CD8-positive, alpha-beta memory T cell (primary cell): ENCODE results near the gene SLC9A5. TPM values are rescaled to one million over a fixed set of nuclear protein-coding genes. Genes with fewer than 3 reads are reported as not detected.

Source experiments
- CTCF ChIA-PET: fragments of 350-600 bp; sonication (Branson Sonifier 250); formaldehyde crosslinking; loops from one replicate; lab custom pipeline; 2021; ENCODE audit warnings: antibody characterized with exemption; lab: Charles Lee
- POLR2A ChIA-PET: fragments of 350-600 bp; sonication (Branson Sonifier 250); formaldehyde crosslinking; loops from one replicate; lab custom pipeline; 2021; ENCODE audit warnings: antibody characterized with exemption; lab: Charles Lee
- DNase-seq, 5 donors: peaks; one replicate each; pipeline versions ENCODE4 v3.0.0 to v3.0.0-alpha.2; 2020 to 2022; ENCODE audit warnings: mixed read lengths in 1 of 5
- H3K27ac ChIP-seq: one replicate; pipeline ENCODE4 v1.7.0; 2013; ENCODE audit warnings: low read depth, mild to moderate bottlenecking, low read length, moderate library complexity
- H3K27me3 ChIP-seq: 2 replicates; pipeline ENCODE4 v1.7.0; 2013; ENCODE audit warnings: low read length, mild to moderate bottlenecking; ENCODE audit not compliant: insufficient read depth, poor library complexity, severe bottlenecking
- H3K36me3 ChIP-seq: 2 replicates; pipeline ENCODE4 v1.7.0; 2013; ENCODE audit warnings: mild to moderate bottlenecking, low read length, moderate library complexity; ENCODE audit not compliant: insufficient read depth
- H3K4me1 ChIP-seq: 2 replicates; pipeline ENCODE4 v1.7.0; 2013; ENCODE audit warnings: mild to moderate bottlenecking, low read length, moderate library complexity; ENCODE audit not compliant: insufficient read depth
- H3K4me3 ChIP-seq: 2 replicates; pipeline ENCODE4 v1.7.0; 2013; ENCODE audit warnings: mild to moderate bottlenecking, low read length
- H3K9me3 ChIP-seq: 2 replicates; pipeline ENCODE4 v1.7.0; 2013; ENCODE audit warnings: mild to moderate bottlenecking, low read length
- H3K27ac Mint-ChIP-seq, 8 donors: one replicate each; pipeline ENCODE4 v1.8.0; 2020 to 2021; ENCODE audit warnings: mixed read lengths in 8 of 8, mild to moderate bottlenecking in 6 of 8, inconsistent platforms in 3 of 8, moderate library complexity in 3 of 8
- H3K27me3 Mint-ChIP-seq, 2 donors: one replicate each; pipeline ENCODE4 v1.8.0; 2020 to 2021; ENCODE audit warnings: mixed read lengths in 2 of 2, mild to moderate bottlenecking in 1 of 2, moderate library complexity in 1 of 2
- H3K36me3 Mint-ChIP-seq, 3 donors: one replicate each; pipeline ENCODE4 v1.8.0; 2020 to 2021; ENCODE audit warnings: mixed read lengths in 3 of 3, inconsistent platforms in 1 of 3, mild to moderate bottlenecking in 1 of 3
- H3K4me1 Mint-ChIP-seq, 3 donors: one replicate each; pipeline ENCODE4 v1.8.0; 2020 to 2021; ENCODE audit warnings: mixed read lengths in 3 of 3, inconsistent platforms in 1 of 3, mild to moderate bottlenecking in 1 of 3
- H3K4me3 Mint-ChIP-seq, 7 donors: one replicate each; pipeline ENCODE4 v1.8.0; 2020 to 2021; ENCODE audit warnings: mixed read lengths in 7 of 7, mild to moderate bottlenecking in 6 of 7, moderate library complexity in 4 of 7, inconsistent platforms in 2 of 7
- H3K9me3 Mint-ChIP-seq, 5 donors: one replicate each; pipeline ENCODE4 v1.8.0; 2020 to 2022; ENCODE audit warnings: mixed read lengths in 5 of 5, mild to moderate bottlenecking in 3 of 5, moderate library complexity in 2 of 5, inconsistent platforms in 1 of 5
- polyA plus RNA-seq: library from polyadenylated mRNA; unstranded; fragments of 300-500 nt; fragmentation: Illumina TruSeq; gene quantifications from one replicate; pipeline ENCODE4 v1.2.3, GENCODE V29; 2021
- total RNA-seq, 2 experiments: library from RNA; stranded (reverse); gene quantifications; one replicate each; pipeline ENCODE4 v1.2.3, GENCODE V29; 2021

The SLC9A5 gene
- total and polyA plus RNA-seq, 3 experiments from 2014 or later, result 5.2 TPM; not detected in 1

DNA sequence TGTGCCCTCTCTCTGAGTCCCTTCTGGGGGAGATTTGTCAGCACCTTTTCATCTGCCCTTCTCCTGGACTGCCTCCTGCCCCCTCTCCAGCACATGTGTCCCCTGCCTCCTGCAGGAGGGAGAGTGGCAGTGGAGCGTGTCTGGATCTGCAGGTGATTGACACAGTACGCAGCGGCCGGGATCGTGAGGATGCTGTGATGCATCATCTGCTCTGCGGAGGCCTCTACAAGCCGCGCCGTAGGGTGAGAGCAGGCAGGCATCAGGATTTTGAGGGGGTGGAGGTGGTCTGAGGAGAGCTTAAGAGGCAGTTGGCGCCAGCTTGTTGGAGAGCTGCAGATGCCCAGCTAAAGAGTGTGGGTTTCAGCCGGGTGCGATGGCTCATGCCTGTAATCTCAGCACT is 10.9 kb downstream of the SLC9A5 start:
- Histone ChIP-seq H3K4me3 (no peak overlapping the region), H3K9me3 (no peaks in the 10 kb centered on the region), H3K36me3 (no peaks in the 10 kb centered on the region), H3K27me3 (no peaks in the 10 kb centered on the region), H3K4me1 (no peaks in the 10 kb centered on the region), H3K27ac (no peak overlapping the region)
- Mint-ChIP-seq H3K4me3 (no peak overlapping the region), H3K36me3 (no peaks in the 10 kb centered on the region), H3K4me1 (no peaks in the 10 kb centered on the region), H3K27ac (peak overlapping the region in 1 of 8 donors; percentile 4), H3K27me3 (peaks cover 16 to 33% of the 10 kb centered on the region in 2 donors), H3K9me3 (no peaks in the 10 kb centered on the region)
- CTCF ChIA-PET, result interaction anchor here (0.9 to 1.7 kb wide), 4 partner anchors 9 to 104 kb away, joined by 3 to 4 read pairs (median 4); no protein-coding TSS in a partner anchor
- no peak for DNase-seq
- POLR2A ChIA-PET, result no interaction called here

DNA sequence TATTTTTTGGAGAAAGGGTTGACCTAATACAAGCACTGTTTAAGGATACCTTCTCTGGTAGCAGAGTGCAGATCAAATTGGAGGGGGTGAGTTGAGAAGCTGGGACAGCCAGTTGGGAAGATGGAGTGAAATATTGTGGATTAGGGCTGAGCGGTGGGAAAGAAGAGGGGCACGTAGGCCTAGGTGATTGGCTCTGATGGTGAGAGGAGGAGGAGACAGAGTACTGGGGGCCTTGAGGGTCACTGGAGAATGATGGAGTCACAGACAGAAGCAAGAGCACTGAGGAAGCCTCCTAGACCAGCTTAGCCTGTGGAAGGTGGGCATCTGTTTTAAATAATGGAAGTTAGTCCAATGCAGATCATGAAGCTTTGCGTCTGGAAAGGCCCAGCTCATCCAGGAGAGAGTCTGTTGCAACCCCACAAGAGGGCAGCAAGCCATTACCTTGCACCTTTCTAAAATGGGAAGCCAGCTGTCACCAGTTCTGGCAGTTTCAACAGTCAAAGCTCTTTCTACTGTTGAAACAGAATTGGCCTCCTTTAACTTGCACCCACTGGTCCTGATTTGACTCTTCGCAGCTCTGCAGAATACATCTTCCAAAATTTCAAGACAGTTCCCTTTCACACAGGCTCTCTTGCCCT is 11.8 kb downstream of the SLC9A5 start:
- ChIA-PET POLR2A (no interaction called here), CTCF (interaction anchor here (1.0 to 1.4 kb wide), 4 partner anchors 10 to 35 kb away, joined by 3 to 4 read pairs (median 3); partner anchors contain the start of gene TMEM208)
- Mint-ChIP-seq H3K9me3 (no peaks in the 10 kb centered on the region), H3K27ac (peak overlapping the region in 1 of 8 donors; percentile 61), H3K4me1 (no peaks in the 10 kb centered on the region), H3K36me3 (no peaks in the 10 kb centered on the region), H3K27me3 (peaks cover 16 to 33% of the 10 kb centered on the region in 2 donors), H3K4me3 (peak overlapping the region in 1 of 7 donors; percentile 10)
- H3K9me3 ChIP-seq, result no peaks in the 10 kb centered on the region
- no peaks in the 10 kb centered on the region for H3K4me1 ChIP-seq
- no peak overlapping the region for H3K27ac ChIP-seq
- no peaks in the 10 kb centered on the region for H3K36me3 ChIP-seq
- H3K27me3 ChIP-seq, result no peaks in the 10 kb centered on the region
- peak in 1 of 5 donors; percentile 14 for DNase-seq
- H3K4me3 ChIP-seq, result no peak overlapping the region

DNA sequence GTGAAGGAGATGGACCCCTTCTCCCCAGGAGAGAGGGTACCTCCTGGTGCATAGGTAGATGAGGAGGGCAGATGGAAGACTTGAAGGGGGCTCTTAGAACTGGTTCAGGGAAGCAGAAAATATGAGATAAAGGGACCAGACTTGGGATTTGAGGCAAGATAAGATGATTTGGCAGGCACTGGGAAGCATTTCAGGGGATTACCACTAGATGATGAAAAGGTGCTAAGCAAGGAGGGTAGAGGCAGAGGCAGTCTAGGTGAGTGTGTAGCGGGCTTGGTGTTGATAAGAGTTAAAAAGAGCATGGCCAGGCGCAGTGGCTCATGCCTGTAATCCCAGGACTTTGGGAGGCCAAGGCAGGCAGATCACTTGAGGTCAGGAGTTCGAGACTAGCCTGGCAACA is 14.4 kb downstream of the SLC9A5 start:
- no peak overlapping the region for H3K27ac ChIP-seq
- no peaks in the 10 kb centered on the region for H3K27me3 ChIP-seq
- Mint-ChIP-seq H3K4me1 (no peaks in the 10 kb centered on the region), H3K27ac (no peak overlapping the region), H3K27me3 (peaks cover 7 to 30% of the 10 kb centered on the region in 2 donors), H3K36me3 (no peaks in the 10 kb centered on the region), H3K4me3 (no peak overlapping the region), H3K9me3 (no peaks in the 10 kb centered on the region)
- no peaks in the 10 kb centered on the region for H3K36me3 ChIP-seq
- H3K9me3 ChIP-seq, result no peaks in the 10 kb centered on the region
- H3K4me1 ChIP-seq, result no peaks in the 10 kb centered on the region
- no peak overlapping the region for H3K4me3 ChIP-seq
- DNase-seq, result no peak
- POLR2A ChIA-PET, result no interaction called here
- CTCF ChIA-PET, result no interaction called here

DNA sequence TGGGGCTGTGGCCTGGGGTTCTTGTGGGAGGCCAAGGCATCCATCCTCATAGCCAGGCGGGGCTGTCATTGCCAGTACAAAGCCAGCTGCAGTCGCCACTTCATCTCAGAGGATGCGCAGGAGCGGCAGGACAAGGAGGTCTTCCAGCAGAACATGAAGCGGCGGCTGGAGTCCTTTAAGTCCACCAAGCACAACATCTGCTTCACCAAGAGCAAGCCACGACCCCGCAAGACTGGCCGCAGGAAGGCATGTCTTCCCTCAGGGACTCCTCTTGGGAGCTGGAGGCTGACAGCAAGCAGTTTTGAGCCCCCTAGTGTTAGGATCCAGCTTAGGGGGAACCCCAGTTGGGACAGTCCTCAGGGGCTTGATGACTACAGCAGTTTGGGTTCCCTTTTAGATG is 15.5 kb downstream of the SLC9A5 start:
- CTCF ChIA-PET, result no interaction called here
- Histone ChIP-seq H3K4me3 (no peak overlapping the region), H3K27ac (no peak overlapping the region), H3K4me1 (no peaks in the 10 kb centered on the region), H3K9me3 (no peaks in the 10 kb centered on the region), H3K36me3 (no peaks in the 10 kb centered on the region), H3K27me3 (no peaks in the 10 kb centered on the region)
- Mint-ChIP-seq H3K4me1 (no peaks in the 10 kb centered on the region), H3K4me3 (no peak overlapping the region), H3K36me3 (no peaks in the 10 kb centered on the region), H3K27me3 (peaks cover 7 to 30% of the 10 kb centered on the region in 2 donors), H3K27ac (no peak overlapping the region), H3K9me3 (no peaks in the 10 kb centered on the region)
- POLR2A ChIA-PET, result no interaction called here
- DNase-seq, result peak in 1 of 5 donors; percentile 26

DNA sequence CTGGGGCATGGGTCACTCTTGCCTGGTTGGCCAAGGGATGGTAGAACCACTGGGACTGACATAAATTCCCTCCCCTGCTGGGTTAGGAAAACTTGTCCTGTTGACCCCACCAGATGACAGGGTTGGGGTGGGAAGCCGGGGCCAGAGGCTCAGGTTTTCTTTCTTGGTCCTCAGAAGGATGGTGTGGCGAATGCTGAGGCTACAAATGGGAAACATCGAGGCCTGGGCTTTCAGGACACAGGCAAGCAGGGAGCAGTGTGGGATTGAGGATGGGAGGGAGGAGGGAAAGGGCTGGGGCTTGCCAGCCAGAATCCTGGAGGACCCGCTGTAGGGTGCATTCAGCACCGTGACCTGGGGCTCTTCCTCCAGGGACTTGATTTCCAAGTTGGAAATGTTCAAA is 16.1 kb downstream of the SLC9A5 start:
- H3K4me3 Mint-ChIP-seq, result no peak overlapping the region
- CTCF ChIA-PET, result no interaction called here
- POLR2A ChIA-PET, result no interaction called here
- H3K27me3 Mint-ChIP-seq, result peaks cover 7 to 30% of the 10 kb centered on the region in 2 donors
- no peak overlapping the region for H3K4me3 ChIP-seq
- H3K4me1 ChIP-seq, result no peaks in the 10 kb centered on the region
- no peaks in the 10 kb centered on the region for H3K4me1 Mint-ChIP-seq
- no peaks in the 10 kb centered on the region for H3K36me3 ChIP-seq
- no peaks in the 10 kb centered on the region for H3K9me3 Mint-ChIP-seq
- no peaks in the 10 kb centered on the region for H3K9me3 ChIP-seq
- DNase-seq, result peak in 1 of 5 donors; percentile 18
- H3K36me3 Mint-ChIP-seq, result no peaks in the 10 kb centered on the region
- H3K27ac ChIP-seq, result no peak overlapping the region
- H3K27me3 ChIP-seq, result no peaks in the 10 kb centered on the region
- H3K27ac Mint-ChIP-seq, result peak overlapping the region in 2 of 8 donors; percentile 32 to 51

DNA sequence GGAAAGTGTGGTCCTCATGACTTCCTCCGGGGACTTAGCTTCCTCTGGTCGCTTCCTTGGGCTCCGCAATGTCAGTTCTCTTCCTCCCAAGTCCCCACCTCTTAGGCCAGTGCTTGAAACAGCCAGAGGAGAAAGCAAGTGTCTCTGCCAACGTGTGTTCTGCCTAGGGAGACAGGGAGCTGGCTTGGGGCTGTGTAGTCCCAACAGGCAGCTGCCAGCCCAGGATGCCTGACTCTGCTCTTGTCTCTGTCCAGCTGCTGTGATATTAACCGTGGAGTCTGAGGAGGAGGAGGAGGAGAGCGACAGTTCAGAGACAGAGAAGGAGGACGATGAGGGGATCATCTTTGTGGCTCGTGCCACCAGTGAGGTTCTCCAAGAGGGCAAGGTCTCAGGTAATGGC is 17.1 kb downstream of the SLC9A5 start:
- H3K27ac Mint-ChIP-seq, result no peak overlapping the region
- ChIA-PET CTCF (interaction anchor here (1.5 kb wide), 1 partner anchor 13 kb away, joined by 3 read pairs; no protein-coding TSS in a partner anchor), POLR2A (no interaction called here)
- no peaks in the 10 kb centered on the region for H3K4me1 Mint-ChIP-seq
- no peaks in the 10 kb centered on the region for H3K36me3 Mint-ChIP-seq
- peaks cover 7 to 30% of the 10 kb centered on the region in 2 donors for H3K27me3 Mint-ChIP-seq
- no peak overlapping the region for H3K4me3 ChIP-seq
- no peaks in the 10 kb centered on the region for H3K4me1 ChIP-seq
- no peak overlapping the region for H3K27ac ChIP-seq
- H3K4me3 Mint-ChIP-seq, result no peak overlapping the region
- H3K9me3 Mint-ChIP-seq, result no peaks in the 10 kb centered on the region
- H3K36me3 ChIP-seq, result no peaks in the 10 kb centered on the region
- H3K9me3 ChIP-seq, result no peaks in the 10 kb centered on the region
- H3K27me3 ChIP-seq, result no peaks in the 10 kb centered on the region
- DNase-seq, result no peak

DNA sequence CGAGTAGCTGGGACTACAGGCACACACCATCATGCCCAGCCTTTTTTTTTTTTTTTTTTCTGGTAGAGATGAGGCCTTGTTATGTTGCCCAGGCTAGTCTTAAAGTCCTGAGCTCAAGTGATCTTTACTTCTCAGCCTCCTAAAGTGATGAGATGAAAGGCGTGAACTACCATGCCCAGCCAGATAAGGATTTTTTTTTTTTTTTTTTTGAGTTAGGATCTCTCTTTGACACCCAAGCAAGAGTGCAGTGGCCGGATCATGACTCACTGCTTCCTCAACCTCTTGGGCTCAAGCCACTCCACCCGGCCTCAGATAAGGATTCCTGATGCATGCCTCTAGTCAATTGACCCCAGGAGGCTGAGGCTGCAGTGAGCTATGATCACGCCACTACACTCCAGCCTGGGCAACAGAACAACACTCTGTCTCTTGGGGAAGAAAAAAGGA is 19.4 kb downstream of the SLC9A5 start:
- no peak overlapping the region for H3K27ac Mint-ChIP-seq
- Histone ChIP-seq H3K4me1 (no peaks in the 10 kb centered on the region), H3K4me3 (no peak overlapping the region), H3K9me3 (no peaks in the 10 kb centered on the region), H3K27me3 (no peaks in the 10 kb centered on the region), H3K36me3 (no peaks in the 10 kb centered on the region), H3K27ac (no peak overlapping the region)
- ChIA-PET POLR2A (interaction anchor here (0.6 to 0.7 kb wide), 3 partner anchors 24 to 66 kb away, joined by 3 to 8 read pairs (median 4); no protein-coding TSS in a partner anchor), CTCF (interaction anchor here (0.7 kb wide), 1 partner anchor 255 kb away, joined by 4 read pairs; no protein-coding TSS in a partner anchor)
- DNase-seq, result peak in 1 of 5 donors; percentile 16
- peaks cover under 1 to 13% of the 10 kb centered on the region in 2 donors for H3K27me3 Mint-ChIP-seq
- H3K4me3 Mint-ChIP-seq, result no peak overlapping the region
- no peaks in the 10 kb centered on the region for H3K9me3 Mint-ChIP-seq
- H3K4me1 Mint-ChIP-seq, result no peaks in the 10 kb centered on the region
- H3K36me3 Mint-ChIP-seq, result no peaks in the 10 kb centered on the region

DNA sequence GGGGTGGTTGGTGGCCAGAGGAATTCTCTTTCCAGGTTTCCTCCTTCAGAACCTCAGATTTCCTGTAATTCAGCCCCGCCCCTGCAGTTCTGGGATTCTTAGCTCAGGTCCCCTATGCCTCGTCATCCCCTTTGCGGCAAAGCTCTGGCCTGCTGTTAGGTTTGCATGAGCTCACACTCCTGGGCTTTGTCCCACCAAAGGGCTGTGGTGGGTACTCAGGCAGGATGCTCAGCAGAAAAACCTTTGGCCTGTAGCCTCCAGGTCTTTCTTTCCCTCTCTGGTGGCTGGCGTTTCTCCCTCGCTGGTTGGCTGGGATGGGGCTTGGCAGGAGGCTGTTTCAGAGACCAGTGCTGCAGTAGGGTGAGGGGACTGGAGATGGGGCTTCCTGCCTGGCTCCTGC is 21.0 kb downstream of the SLC9A5 start:
- POLR2A ChIA-PET, result no interaction called here
- no peaks in the 10 kb centered on the region for H3K4me1 Mint-ChIP-seq
- Histone ChIP-seq H3K4me1 (no peaks in the 10 kb centered on the region), H3K9me3 (no peaks in the 10 kb centered on the region), H3K36me3 (no peaks in the 10 kb centered on the region), H3K27ac (no peak overlapping the region), H3K4me3 (no peak overlapping the region), H3K27me3 (no peaks in the 10 kb centered on the region)
- peaks cover 0 to 7% of the 10 kb centered on the region in 2 donors for H3K27me3 Mint-ChIP-seq
- peak in 1 of 5 donors; percentile 13 for DNase-seq
- no peaks in the 10 kb centered on the region for H3K9me3 Mint-ChIP-seq
- no peak overlapping the region for H3K4me3 Mint-ChIP-seq
- no peak overlapping the region for H3K27ac Mint-ChIP-seq
- peaks cover 0 to 2% (median 2%) of the 10 kb centered on the region in 3 donors for H3K36me3 Mint-ChIP-seq
- CTCF ChIA-PET, result no interaction called here
